CD4-positive, CD25-positive, alpha-beta regulatory T cell (primary cell): ENCODE data around the gene ZDHHC14. TPM values are rescaled to one million over a fixed set of nuclear protein-coding genes. Genes with fewer than 3 reads are reported as not detected.

Experiments
- ATAC-seq, 2 donors: fragments of 150-1000 bp; cut with Tn5 transposase; one replicate each; pipeline ENCODE4 v1.10.0; 2021; ENCODE audit warnings: low read depth in 2 of 2, moderate number of reproducible peaks in 2 of 2, moderate library complexity in 1 of 2
- DNase-seq, 3 donors: peaks; one replicate each; pipeline versions ENCODE4 v3.0.0 to v3.0.0-alpha.2; 2012 to 2022; ENCODE audit warnings: mixed read lengths in 1 of 3
- H3K27ac ChIP-seq: one replicate; pipeline ENCODE4 v1.7.0; 2013; ENCODE audit warnings: mild to moderate bottlenecking, low read length; ENCODE audit not compliant: insufficient read depth, poor library complexity, severe bottlenecking
- H3K27me3 ChIP-seq: one replicate; pipeline ENCODE4 v1.7.0; 2013; ENCODE audit warnings: low read length; ENCODE audit not compliant: control insufficient read depth, insufficient read depth
- H3K36me3 ChIP-seq: one replicate; pipeline ENCODE4 v1.7.0; 2013; ENCODE audit warnings: mild to moderate bottlenecking, low read length, moderate library complexity; ENCODE audit not compliant: control insufficient read depth, insufficient read depth
- H3K4me1 ChIP-seq: 2 replicates; pipeline ENCODE4 v1.7.0; 2013; ENCODE audit warnings: mild to moderate bottlenecking, low read length; ENCODE audit not compliant: insufficient read depth, control insufficient read depth, poor library complexity, severe bottlenecking
- H3K4me3 ChIP-seq: one replicate; pipeline ENCODE4 v1.7.0; 2013; ENCODE audit warnings: low read depth, mild to moderate bottlenecking, low read length, moderate library complexity
- H3K9me3 ChIP-seq, 2 experiments: 1 replicate in 1 of 2; 2 replicates in 1 of 2; pipeline ENCODE4 v1.7.0; 2013; ENCODE audit warnings: low read length in 2 of 2, mild to moderate bottlenecking in 1 of 2, moderate library complexity in 1 of 2; ENCODE audit not compliant: control insufficient read depth in 2 of 2
- H3K27ac Mint-ChIP-seq, 3 donors: one replicate each; pipeline ENCODE4 v1.8.0; 2020 to 2022; ENCODE audit warnings: mild to moderate bottlenecking in 3 of 3, mixed read lengths in 3 of 3, moderate library complexity in 2 of 3
- H3K27me3 Mint-ChIP-seq: one replicate; pipeline ENCODE4 v1.8.0; 2022; ENCODE audit warnings: mild to moderate bottlenecking, mixed read lengths
- H3K36me3 Mint-ChIP-seq: one replicate; pipeline ENCODE4 v1.8.0; 2020; ENCODE audit warnings: mixed read lengths
- H3K4me1 Mint-ChIP-seq, 4 donors: one replicate each; pipeline ENCODE4 v1.8.0; 2020 to 2022; ENCODE audit warnings: mixed read lengths in 4 of 4, mild to moderate bottlenecking in 1 of 4
- H3K4me3 Mint-ChIP-seq, 4 donors: one replicate each; pipeline ENCODE4 v1.8.0; 2020 to 2022; ENCODE audit warnings: mild to moderate bottlenecking in 4 of 4, mixed read lengths in 4 of 4, moderate library complexity in 3 of 4
- H3K9me3 Mint-ChIP-seq, 7 donors: one replicate each; pipeline ENCODE4 v1.8.0; 2020 to 2022; ENCODE audit warnings: mixed read lengths in 7 of 7, mild to moderate bottlenecking in 3 of 7, moderate library complexity in 2 of 7
- polyA plus RNA-seq, 4 donors: library from polyadenylated mRNA; unstranded; fragments of 300-500 nt; fragmentation: Illumina TruSeq; gene quantifications; one replicate each; pipeline ENCODE4 v1.2.3, GENCODE V29; 2021
- total RNA-seq: library from RNA; stranded (reverse); gene quantifications from one replicate; pipeline ENCODE4 v1.2.3, GENCODE V29; 2022

ZDHHC14 gene
- total and polyA plus RNA-seq, 5 donors from 2014 or later = 0.29 to 4.2 (median 1.0) TPM

GRCh38 chr6:157471895-157472686, 91.1 kb downstream of the ZDHHC14 start:
- Mint-ChIP-seq H3K4me3 (no peak overlapping the region), H3K36me3 (peaks cover 7% of the 10 kb centered on the region), H3K9me3 (no peaks in the 10 kb centered on the region), H3K27ac (no peak overlapping the region), H3K27me3 (peaks cover 7% of the 10 kb centered on the region), H3K4me1 (no peaks in the 10 kb centered on the region)
- Histone ChIP-seq H3K27ac (no peak overlapping the region), H3K36me3 (no peaks in the 10 kb centered on the region), H3K4me3 (no peak overlapping the region), H3K4me1 (no peaks in the 10 kb centered on the region), H3K27me3 (peaks cover 3% of the 10 kb centered on the region), H3K9me3 (no peaks in the 10 kb centered on the region)
- DNase-seq (no peak), ATAC-seq (no peak)

DNA sequence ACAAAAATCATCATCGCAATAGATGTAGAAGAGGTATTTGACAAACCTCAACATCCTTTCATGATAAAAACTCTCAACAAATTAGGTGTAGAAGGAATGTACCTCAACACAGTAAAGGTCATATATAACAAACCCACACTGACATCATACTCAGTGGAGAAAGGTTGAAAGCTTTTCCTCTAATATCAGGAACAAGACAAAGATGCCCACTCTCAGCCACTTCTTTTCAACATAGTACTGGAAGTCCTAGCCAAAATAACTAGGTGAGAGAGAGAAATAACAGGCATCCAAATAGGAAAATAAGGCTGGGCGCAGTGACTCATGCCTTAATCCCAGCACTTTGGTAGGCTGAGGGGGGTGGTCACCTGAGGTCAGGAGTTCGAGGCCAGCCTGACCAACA, 95.8 kb downstream of the ZDHHC14 start:
- no peak overlapping the region for H3K4me3 ChIP-seq
- Mint-ChIP-seq H3K27me3 (peaks cover 7% of the 10 kb centered on the region), H3K27ac (no peak overlapping the region), H3K4me3 (no peak overlapping the region), H3K4me1 (peaks cover 0 to 6% (median 0%) of the 10 kb centered on the region in 4 donors), H3K36me3 (peaks cover 7% of the 10 kb centered on the region), H3K9me3 (peaks cover 0 to 2% (median 0%) of the 10 kb centered on the region in 7 donors)
- no peaks in the 10 kb centered on the region for H3K4me1 ChIP-seq
- DNase-seq (no peak), ATAC-seq (no peak)
- H3K36me3 ChIP-seq = no peaks in the 10 kb centered on the region
- H3K9me3 ChIP-seq = no peaks in the 10 kb centered on the region
- no peak overlapping the region for H3K27ac ChIP-seq
- H3K27me3 ChIP-seq = peaks cover 3% of the 10 kb centered on the region

DNA sequence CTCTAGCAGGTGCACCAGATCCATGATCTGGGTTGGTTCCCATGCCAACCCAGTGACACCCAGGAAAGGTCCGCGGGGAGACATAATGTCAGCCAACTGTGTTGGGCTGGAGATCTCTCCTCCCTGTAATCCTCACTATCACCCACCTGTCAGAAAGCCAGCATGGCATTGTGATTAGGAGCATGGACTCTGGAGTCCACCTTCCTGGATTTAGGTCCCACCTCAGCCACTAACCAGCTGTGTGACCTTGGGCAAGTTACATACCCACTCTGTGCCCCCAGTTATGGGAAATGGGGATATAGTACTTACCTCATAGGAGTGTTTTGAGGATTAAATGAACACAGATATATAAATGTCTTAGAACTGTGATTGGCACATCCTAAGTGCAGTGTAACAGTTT, 97.9 kb downstream of the ZDHHC14 start:
- ATAC-seq (no peak), DNase-seq (no peak)
- H3K36me3 ChIP-seq = no peaks in the 10 kb centered on the region
- Mint-ChIP-seq H3K4me3 (no peak overlapping the region), H3K27ac (no peak overlapping the region), H3K9me3 (peaks cover 0 to 3% (median 0%) of the 10 kb centered on the region in 7 donors), H3K4me1 (peaks cover 0 to 6% (median 0%) of the 10 kb centered on the region in 4 donors), H3K36me3 (peaks cover 10% of the 10 kb centered on the region), H3K27me3 (peaks cover 7% of the 10 kb centered on the region)
- H3K4me1 ChIP-seq = no peaks in the 10 kb centered on the region
- no peak overlapping the region for H3K4me3 ChIP-seq
- H3K27ac ChIP-seq = no peak overlapping the region
- no peaks in the 10 kb centered on the region for H3K9me3 ChIP-seq
- peaks cover 3% of the 10 kb centered on the region for H3K27me3 ChIP-seq

DNA sequence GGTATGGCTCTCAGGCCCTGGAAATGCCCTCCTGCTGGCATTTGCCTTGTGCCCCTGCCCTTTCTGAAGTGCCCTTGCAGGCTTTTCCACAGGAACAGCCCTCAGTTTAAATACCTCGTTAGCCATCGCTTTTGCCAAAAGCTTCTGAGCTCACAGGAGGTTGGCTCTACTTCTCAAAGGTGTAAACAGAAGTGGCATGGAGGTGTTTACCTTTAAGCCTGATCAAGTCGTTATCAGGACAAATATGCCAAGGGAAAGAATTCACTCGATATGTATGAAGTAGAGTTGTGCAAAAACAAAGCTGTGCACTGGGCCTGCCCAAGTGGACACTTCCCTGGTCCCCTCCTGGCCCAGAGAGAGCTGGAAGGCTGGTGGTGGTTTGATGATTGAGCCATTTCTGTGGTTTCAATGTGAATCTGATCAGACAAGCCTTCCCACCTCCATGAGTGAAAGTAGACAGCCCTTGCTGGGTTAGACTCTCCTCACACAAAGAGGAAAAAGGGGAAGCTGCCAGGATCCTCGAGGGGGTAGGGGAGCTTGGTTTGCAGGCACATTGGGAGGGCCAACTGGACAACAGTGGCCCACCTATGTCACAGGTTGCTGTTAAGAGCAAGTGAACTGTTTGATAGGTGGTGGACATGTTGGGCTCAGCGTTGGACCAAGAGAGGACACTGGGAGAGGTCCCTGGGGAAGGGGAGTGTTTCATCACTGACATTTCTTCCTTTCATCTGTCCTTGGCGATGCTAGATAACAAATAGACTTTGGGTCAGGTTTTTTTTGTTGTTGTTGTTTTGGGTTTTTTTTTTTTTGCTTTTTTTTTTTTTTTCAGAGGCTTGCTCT, 98.7 kb downstream of the ZDHHC14 start:
- no peak for DNase-seq
- H3K4me3 ChIP-seq = no peak overlapping the region
- Mint-ChIP-seq H3K9me3 (peaks cover 0 to 4% (median 0%) of the 10 kb centered on the region in 7 donors), H3K4me1 (peaks cover 0 to 6% (median 0%) of the 10 kb centered on the region in 4 donors), H3K27ac (no peak overlapping the region), H3K27me3 (peaks cover 4% of the 10 kb centered on the region), H3K36me3 (peaks cover 10% of the 10 kb centered on the region), H3K4me3 (no peak overlapping the region)
- H3K27ac ChIP-seq = no peak overlapping the region
- H3K36me3 ChIP-seq = no peaks in the 10 kb centered on the region
- no peak for ATAC-seq
- H3K9me3 ChIP-seq = no peaks in the 10 kb centered on the region
- peaks cover 3% of the 10 kb centered on the region for H3K27me3 ChIP-seq
- no peaks in the 10 kb centered on the region for H3K4me1 ChIP-seq

DNA sequence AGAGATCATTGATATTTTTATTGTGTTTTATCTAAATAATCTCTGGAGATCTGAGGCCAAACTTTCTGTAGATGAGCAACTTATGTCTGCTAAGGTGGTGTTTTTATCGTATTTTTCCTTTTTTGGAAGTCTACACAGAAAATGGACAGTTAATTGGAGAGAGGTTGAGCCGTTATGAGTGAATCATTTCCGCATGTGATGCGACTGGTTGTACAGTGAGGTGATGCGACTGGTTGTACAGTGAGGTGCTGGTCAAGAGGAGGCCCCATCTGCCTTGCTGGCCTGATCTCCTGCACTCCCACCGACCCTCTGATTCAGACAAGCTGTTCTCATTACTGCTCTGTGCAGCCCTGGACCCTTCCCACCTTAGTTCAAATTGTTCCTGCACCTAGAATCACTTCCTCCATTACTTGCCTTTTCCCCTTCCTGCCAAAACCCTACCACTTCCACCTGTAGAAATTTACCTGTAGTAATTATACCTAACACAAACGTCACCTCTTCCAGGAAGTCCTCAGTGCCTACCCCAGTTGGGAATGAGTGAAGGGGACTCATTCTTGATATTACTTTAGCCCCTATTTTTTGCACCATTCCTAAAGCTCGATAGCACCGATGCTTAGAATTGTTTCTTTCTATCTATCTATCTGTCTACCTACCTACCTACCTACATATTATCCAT, 100.3 kb downstream of the ZDHHC14 start:
- ATAC-seq = no peak
- H3K36me3 Mint-ChIP-seq = peaks cover 6% of the 10 kb centered on the region
- Histone ChIP-seq H3K4me3 (no peak overlapping the region), H3K27ac (no peak overlapping the region), H3K9me3 (no peaks in the 10 kb centered on the region), H3K4me1 (peaks cover 6% of the 10 kb centered on the region), H3K27me3 (peaks cover 3% of the 10 kb centered on the region), H3K36me3 (no peaks in the 10 kb centered on the region)
- peaks cover 2 to 6% (median 5%) of the 10 kb centered on the region in 4 donors for H3K4me1 Mint-ChIP-seq
- no peak overlapping the region for H3K27ac Mint-ChIP-seq
- H3K9me3 Mint-ChIP-seq = peaks cover 0 to 4% (median 0%) of the 10 kb centered on the region in 7 donors
- DNase-seq = no peak
- H3K27me3 Mint-ChIP-seq = no peaks in the 10 kb centered on the region
- no peak overlapping the region for H3K4me3 Mint-ChIP-seq

DNA sequence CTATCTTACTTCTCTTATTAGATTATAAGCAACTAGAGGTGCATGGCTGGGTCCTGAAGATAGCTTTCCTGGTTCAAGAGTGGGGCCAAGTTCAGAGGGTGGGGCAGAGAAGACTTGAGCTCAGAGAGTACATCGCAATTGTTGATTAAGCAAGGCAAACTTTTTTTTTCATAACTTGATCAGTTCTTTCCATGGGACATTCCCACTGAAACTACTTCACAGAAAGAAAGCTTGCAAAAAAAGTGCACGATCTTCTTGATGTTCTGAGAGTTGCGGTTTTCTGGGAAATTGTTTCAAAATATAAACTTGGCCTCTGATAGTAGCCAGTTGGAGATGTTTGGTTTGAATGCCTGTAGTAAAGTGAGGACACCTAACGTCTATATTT, 100.9 kb downstream of the ZDHHC14 start:
- ATAC-seq = no peak
- H3K9me3 Mint-ChIP-seq = peaks cover 0 to 4% (median 0%) of the 10 kb centered on the region in 7 donors
- peaks cover 11% of the 10 kb centered on the region for H3K4me1 ChIP-seq
- H3K36me3 Mint-ChIP-seq = peaks cover 5% of the 10 kb centered on the region
- no peak overlapping the region for H3K27ac ChIP-seq
- no peaks in the 10 kb centered on the region for H3K27me3 Mint-ChIP-seq
- no peak overlapping the region for H3K27ac Mint-ChIP-seq
- H3K4me3 ChIP-seq = no peak overlapping the region
- H3K9me3 ChIP-seq = no peaks in the 10 kb centered on the region
- no peaks in the 10 kb centered on the region for H3K27me3 ChIP-seq
- H3K36me3 ChIP-seq = no peaks in the 10 kb centered on the region
- DNase-seq = no peak
- H3K4me3 Mint-ChIP-seq = no peak overlapping the region
- peaks cover 6 to 10% (median 9%) of the 10 kb centered on the region in 4 donors for H3K4me1 Mint-ChIP-seq

DNA sequence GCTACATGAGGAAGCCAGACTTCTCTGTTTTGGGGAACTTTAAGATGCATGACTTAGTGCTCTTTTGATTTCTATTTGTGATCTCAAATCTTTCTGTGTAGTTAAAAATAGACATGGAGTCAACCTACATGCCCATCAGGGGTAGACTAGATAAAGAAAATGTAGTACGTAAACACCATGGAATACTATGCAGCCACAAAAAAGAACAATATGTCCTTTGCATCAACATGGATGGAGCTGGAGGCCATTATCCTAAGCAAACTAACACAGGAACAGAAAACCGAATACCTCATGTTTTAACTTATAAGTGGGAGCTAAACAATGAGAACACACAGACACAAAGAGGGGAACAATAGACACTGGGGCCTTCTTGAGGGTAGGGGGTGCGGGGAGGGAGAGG, 102.8 kb downstream of the ZDHHC14 start:
- Mint-ChIP-seq H3K4me1 (peaks cover 6 to 18% (median 11%) of the 10 kb centered on the region in 4 donors), H3K27me3 (no peaks in the 10 kb centered on the region), H3K4me3 (no peak overlapping the region), H3K9me3 (peaks cover 0 to 4% (median 0%) of the 10 kb centered on the region in 7 donors), H3K27ac (no peak overlapping the region), H3K36me3 (peaks cover 5% of the 10 kb centered on the region)
- Histone ChIP-seq H3K27ac (no peak overlapping the region), H3K4me1 (peaks cover 15% of the 10 kb centered on the region), H3K36me3 (no peaks in the 10 kb centered on the region), H3K4me3 (no peak overlapping the region), H3K9me3 (no peaks in the 10 kb centered on the region), H3K27me3 (no peaks in the 10 kb centered on the region)
- DNase-seq (no peak), ATAC-seq (no peak)
